A549 (cell line): ENCODE measurements around the gene MAPK11.

Source experiments
- CEBPB ChIP-seq, 2 experiments: fragments of >200 bp in 1 of 2; sonication (Bioruptor Twin) in 1 of 2; formaldehyde crosslinking in 1 of 2; IDR thresholded peaks; 2 replicates each; pipeline ENCODE4 v1.6.1; 2012 to 2016
- CHD2 ChIP-seq: fragments of 150-350 bp; IDR thresholded peaks from 2 replicates; pipeline ENCODE4 v1.6.1; 2014; ENCODE audit warnings: low read length; ENCODE audit not compliant: partially characterized antibody
- CHD4 ChIP-seq: fragments of 200-600 bp; sonication (generic); IDR thresholded peaks from 2 replicates; pipeline ENCODE4 v1.6.1; 2016; ENCODE audit warnings: antibody characterized with exemption, mild to moderate bottlenecking, borderline replicate concordance
- FOSL2 ChIP-seq, 2 experiments: fragments of 450-650 bp in 1 of 2; fragments of >200 bp in 1 of 2; sonication (Bioruptor Twin) in 1 of 2; formaldehyde crosslinking; IDR thresholded peaks; 2 replicates each; pipeline versions ENCODE4 v1.5.0 to v1.6.1; 2016 to 2020; ENCODE audit warnings: mild to moderate bottlenecking in 1 of 2, moderate library complexity in 1 of 2
- HOXA7 ChIP-seq: fragments of 250-450 bp; sonication (Bioruptor Pico); IDR thresholded peaks from 2 replicates; pipeline ENCODE4 v1.5.0; 2020; ENCODE audit warnings: mild to moderate bottlenecking, moderate library complexity
- MYC ChIP-seq: IDR thresholded peaks from 2 replicates; pipeline ENCODE4 v1.6.1; 2012; ENCODE audit warnings: mild to moderate bottlenecking, inconsistent platforms, low read length, improper control_type of control experiment, borderline replicate concordance
- NFE2L2 ChIP-seq: fragments of 150-350 bp; conservative IDR thresholded peaks from 2 replicates; pipeline ENCODE4 v1.6.1; 2014; ENCODE audit warnings: low read length
- PHF8 ChIP-seq: fragments of 200-600 bp; sonication (generic); IDR thresholded peaks from 2 replicates; pipeline ENCODE4 v1.6.1; 2016; ENCODE audit warnings: low read depth, mild to moderate bottlenecking, antibody characterized with exemption, moderate library complexity, borderline replicate concordance
- POLR2A ChIP-seq: IDR thresholded peaks from 2 replicates; pipeline ENCODE4 v1.6.1; 2012; ENCODE audit warnings: mild to moderate bottlenecking, low read length
- RARB ChIP-seq: fragments of 250-450 bp; sonication (Bioruptor Pico); IDR thresholded peaks from 2 replicates; pipeline ENCODE4 v1.8.0; 2021; ENCODE audit warnings: mild to moderate bottlenecking, moderate library complexity
- TF ChIP-seq, protein P1 (sequence below): fragments of 450-650 bp; IDR thresholded peaks from 2 replicates; pipeline ENCODE4 v1.6.1; 2014; ENCODE audit warnings: antibody characterized with exemption
- TF ChIP-seq, protein P2 (sequence below): fragments of >200 bp; sonication (Bioruptor Twin); formaldehyde crosslinking; IDR thresholded peaks from 3 replicates; pipeline ENCODE4 v1.5.1; 2016
- TF ChIP-seq, protein P3 (sequence below): IDR thresholded peaks from 2 replicates; pipeline ENCODE4 v1.6.1; 2012

DNA sequence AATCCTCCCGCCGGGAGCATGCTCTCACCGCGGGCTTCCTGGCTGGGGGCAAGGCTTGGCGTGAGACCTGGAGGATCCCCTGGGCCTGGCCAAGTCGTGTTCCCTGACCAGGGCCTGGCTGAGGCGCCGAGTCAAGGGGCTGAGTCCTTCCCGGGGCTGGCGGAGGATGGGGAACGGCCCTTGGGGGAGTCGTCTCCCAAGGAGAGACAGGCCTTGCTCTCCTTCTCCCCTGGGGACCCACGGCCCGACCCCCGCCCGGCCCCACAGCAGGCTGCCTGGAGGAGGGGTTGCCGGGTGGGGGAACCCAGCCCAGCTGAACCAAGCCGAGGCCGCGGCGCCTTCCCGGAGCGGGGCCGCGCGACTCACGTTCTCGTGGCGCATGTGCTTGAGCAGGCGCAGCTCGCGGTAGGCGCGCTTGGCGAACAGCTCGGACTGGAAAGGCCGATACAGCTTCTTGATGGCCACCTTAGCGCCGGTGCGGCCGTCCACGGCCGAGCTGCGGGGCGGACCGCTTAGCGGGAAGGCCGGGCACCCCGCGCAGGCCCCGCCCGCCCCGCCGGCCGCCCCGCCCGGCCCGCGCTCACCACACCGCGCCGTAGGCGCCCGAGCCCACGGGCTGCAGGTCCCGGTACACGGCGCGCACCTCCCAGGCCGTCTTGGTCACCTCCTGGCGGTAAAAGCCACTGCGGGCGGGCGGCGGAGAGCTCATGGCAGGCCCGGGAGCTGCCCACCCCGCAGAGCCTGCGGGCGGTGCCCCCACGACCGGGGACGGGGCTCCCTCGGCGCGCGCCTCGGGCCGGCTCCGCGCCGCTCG lies 9.2 kb downstream of the MAPK11 start:
- peak; percentile 45 for TF ChIP-seq POLR2A
- no peak for TF ChIP-seq CHD2
- TF ChIP-seq, protein P1, sequence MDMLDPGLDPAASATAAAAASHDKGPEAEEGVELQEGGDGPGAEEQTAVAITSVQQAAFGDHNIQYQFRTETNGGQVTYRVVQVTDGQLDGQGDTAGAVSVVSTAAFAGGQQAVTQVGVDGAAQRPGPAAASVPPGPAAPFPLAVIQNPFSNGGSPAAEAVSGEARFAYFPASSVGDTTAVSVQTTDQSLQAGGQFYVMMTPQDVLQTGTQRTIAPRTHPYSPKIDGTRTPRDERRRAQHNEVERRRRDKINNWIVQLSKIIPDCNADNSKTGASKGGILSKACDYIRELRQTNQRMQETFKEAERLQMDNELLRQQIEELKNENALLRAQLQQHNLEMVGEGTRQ = no peak
- TF ChIP-seq, protein P2, sequence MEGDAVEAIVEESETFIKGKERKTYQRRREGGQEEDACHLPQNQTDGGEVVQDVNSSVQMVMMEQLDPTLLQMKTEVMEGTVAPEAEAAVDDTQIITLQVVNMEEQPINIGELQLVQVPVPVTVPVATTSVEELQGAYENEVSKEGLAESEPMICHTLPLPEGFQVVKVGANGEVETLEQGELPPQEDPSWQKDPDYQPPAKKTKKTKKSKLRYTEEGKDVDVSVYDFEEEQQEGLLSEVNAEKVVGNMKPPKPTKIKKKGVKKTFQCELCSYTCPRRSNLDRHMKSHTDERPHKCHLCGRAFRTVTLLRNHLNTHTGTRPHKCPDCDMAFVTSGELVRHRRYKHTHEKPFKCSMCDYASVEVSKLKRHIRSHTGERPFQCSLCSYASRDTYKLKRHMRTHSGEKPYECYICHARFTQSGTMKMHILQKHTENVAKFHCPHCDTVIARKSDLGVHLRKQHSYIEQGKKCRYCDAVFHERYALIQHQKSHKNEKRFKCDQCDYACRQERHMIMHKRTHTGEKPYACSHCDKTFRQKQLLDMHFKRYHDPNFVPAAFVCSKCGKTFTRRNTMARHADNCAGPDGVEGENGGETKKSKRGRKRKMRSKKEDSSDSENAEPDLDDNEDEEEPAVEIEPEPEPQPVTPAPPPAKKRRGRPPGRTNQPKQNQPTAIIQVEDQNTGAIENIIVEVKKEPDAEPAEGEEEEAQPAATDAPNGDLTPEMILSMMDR = no peak
- TF ChIP-seq MYC = no peak
- TF ChIP-seq HOXA7 (CRISPR knock-in tag) = no peak
- no peak for TF ChIP-seq CEBPB (IDR thresholded peaks at IDR 0.05)
- TF ChIP-seq RARB (CRISPR knock-in tag) = no peak
- TF ChIP-seq, protein P3, sequence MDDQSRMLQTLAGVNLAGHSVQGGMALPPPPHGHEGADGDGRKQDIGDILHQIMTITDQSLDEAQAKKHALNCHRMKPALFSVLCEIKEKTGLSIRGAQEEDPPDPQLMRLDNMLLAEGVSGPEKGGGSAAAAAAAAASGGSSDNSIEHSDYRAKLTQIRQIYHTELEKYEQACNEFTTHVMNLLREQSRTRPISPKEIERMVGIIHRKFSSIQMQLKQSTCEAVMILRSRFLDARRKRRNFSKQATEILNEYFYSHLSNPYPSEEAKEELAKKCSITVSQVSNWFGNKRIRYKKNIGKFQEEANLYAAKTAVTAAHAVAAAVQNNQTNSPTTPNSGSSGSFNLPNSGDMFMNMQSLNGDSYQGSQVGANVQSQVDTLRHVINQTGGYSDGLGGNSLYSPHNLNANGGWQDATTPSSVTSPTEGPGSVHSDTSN = no peak
- TF ChIP-seq CHD4 = no peak
- no peak for TF ChIP-seq PHF8
- TF ChIP-seq FOSL2 (IDR thresholded peaks at IDR 0.05) = no peak
- no peak for TF ChIP-seq FOSL2 (CRISPR knock-in tag; IDR thresholded peaks at IDR 0.05)
- TF ChIP-seq NFE2L2 = no peak
